OCI-LY7 (cell line): Measurements from ENCODE around the gene LRP4.

Experiments
- CTCF ChIP-seq: fragments of 200-600 bp; sonication (generic); conservative IDR thresholded peaks from 2 replicates; pipeline ENCODE4 v1.5.1; 2014; ENCODE audit warnings: mild to moderate bottlenecking, antibody characterized with exemption, low read length, moderate library complexity, mixed read lengths
- EZH2phosphoT487 ChIP-seq: fragments of 200-600 bp; sonication (generic); IDR thresholded peaks from 2 replicates; pipeline ENCODE4 v1.6.1; 2018; ENCODE audit warnings: low read depth, borderline replicate concordance, mild to moderate bottlenecking, mixed run types, antibody characterized with exemption, low read length, moderate library complexity, mixed read lengths

GRCh38 chr11:46874586-46874985 is 43.8 kb downstream of the LRP4 start:
- no peak for TF ChIP-seq CTCF
- TF ChIP-seq EZH2phosphoT487, result no peak
